GM19468 (cell line): ENCODE results near the gene RCOR1.

ENCODE experiments used
- ATAC-seq: cut with Tn5 transposase; IDR thresholded peaks from one replicate; pipeline ENCODE4 v1.9.1; 2021; ENCODE audit warnings: mild to moderate bottlenecking, moderate library complexity, moderate number of reproducible peaks; ENCODE audit not compliant: unreplicated experiment; ENCODE audit errors: extremely low read depth

Gene RCOR1

GRCh38 chr14:102768223-102769048 is 176.0 kb downstream of the RCOR1 start:
- peak; percentile 34 for ATAC-seq

DNA sequence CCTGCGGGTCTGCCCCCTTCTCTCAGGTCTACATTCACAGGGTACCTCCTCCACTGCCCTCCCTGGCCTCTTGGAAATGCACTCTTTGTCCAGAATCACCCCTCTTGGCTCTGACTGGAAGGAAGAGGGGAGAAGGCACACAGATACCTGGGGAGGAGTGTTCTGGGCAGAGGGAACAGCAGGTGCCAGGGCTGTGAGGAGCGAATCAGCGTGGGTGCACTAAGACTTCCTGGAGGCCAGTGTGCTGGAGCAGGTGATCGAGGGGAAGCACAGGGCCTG is 176.5 kb downstream of the RCOR1 start:
- no peak for ATAC-seq

DNA sequence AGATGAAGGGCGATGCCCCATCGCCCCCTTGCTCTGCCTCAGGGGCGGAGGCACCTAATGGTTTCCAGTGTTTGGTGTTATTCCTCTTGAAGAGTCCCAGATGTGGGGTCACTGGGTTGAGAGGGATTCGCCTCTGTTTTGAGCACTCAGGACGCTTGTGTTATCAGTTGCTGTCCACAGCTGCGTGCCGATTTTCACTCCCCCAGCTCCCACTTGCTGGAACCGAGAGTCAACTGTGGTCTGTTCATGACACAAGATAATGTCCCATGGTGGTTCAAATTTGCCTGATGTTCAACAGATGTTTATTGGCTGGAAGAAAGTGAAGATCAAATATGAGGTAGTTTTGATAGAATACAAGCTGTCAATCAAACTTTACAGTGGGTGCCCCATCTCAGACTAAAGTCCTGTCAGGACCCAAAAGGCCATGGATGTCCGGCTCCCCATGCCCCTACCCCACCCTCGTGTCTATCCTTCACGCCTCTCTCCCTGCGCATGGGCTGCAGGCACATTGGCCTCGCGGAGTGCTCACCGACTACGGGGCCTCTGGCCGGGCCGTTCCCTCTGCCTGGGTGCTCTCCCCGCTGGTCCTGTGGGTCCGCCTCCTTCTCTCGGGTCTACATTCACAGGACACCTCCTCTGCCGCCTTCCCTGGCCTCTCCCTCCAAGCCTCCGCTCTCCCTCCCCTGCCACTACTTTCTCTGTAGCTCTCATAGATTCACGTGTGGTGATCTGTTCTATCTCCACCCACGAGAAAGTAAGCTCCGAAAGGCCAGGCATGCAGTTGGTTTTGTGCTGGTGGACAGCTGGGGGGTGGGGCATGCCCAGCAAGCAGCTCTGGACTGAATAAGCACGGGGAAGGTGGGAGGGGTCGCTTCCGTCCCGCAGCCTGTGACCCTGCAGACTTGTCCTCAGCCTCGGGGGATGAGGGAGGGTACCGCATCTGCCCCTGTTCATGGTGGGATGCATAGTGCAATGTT is 178.0 kb downstream of the RCOR1 start:
- ATAC-seq: no peak

GRCh38 chr14:102771144-102771543 is 178.7 kb downstream of the RCOR1 start:
- no peak for ATAC-seq

- ATAC-seq: no peak
Measured at GRCh38 chr14:102772781-102773570, 180.5 kb downstream of the RCOR1 start.

GRCh38 chr14:102774391-102775153 is 182.1 kb downstream of the RCOR1 start:
- ATAC-seq: peak; percentile 15

DNA sequence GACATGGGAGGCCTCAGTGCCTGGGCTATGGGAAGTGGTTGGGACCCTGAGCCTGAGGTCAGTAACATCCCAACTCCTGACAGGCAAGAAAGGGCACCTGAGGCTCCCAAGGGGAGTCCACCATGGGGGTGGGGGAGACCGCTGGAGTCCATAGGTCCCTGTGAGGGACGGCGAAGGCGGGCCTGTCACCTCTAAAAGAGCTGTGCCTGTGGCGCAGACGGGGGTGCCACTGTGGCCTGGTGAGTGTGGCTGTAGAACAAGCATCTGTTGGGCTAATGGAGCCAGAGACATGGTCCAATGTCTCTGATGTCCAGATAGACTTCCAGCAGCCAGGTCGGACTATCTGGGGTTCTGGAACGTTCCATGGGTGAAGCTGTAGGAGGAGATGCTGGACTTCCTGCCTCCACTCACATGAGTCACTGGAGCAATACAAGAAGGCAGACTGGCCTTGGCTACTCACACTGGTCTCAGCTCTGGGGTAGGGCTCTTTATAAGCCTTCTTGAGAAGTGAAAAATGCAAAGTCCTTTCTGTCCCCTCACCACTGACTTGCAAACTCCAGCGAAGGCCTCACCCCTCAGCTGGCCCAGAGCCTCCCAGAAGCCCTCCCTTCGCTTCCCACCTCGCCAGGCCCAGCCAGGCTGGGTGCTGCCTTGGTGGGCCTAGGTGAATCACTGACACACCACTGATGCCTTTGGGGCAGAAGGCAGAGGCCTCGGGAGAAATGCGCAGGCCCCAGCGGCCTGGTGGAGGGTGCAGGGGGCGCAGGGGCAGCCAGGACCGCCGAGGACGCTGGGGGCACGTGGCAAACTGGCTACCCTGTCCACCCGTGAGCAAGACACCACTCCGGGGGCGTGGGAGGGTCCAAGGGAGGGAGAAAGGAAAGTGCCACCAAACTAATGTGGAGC is 183.7 kb downstream of the RCOR1 start:
- no peak for ATAC-seq

DNA sequence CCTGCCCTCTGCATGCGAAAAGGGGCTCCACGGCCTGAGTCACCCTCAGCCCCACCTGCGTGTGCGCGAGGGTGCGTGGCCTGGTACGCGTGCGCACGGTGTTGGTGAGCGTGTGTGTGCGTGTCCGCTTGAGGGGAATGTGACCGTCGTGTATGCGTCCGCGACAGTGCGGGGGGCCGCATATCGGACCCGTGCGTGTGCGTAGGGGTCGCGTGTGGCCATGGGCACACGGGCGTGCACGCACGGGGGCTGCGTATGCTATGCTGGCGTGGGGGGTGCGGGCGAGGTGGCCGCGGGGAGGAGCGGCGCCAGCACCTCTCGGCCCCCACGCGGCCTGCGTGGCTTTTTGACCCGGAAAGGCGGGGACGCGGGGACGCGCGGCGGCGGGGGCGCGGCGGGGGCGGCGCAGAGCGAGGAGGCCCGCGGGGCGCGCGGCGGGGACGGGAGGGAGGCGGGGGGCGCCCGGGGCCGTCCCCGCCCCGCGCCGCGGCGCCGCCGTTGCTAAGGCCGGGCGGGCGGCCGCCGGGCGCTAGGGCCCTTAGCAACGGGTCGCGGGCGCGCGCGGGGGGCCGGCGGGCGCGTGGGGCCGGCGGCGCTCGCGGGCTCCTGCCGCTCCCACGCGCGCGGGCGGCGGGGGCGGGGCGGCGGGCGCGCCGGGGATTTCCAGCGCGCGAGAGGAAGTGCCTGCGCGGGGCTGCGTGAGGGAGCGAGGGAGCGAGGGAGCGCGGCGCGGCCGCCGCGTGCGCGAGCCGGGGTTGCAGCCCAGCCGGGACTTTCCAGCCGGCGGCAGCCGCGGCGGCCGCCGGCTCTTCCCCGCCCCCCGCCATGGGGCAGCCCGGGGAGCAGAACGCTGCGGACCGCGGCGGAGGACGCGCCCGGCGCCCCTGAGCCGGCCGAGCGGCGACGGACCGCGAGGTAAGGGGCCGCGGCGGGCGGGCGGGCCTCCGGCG is 184.6 kb downstream of the RCOR1 start, which contains the start of gene TRAF3:
TSS of gene TRAF3 (plus strand) at position 689 of the 950 bp plus-strand sequence. CDS start 92,753 bp downstream, outside the sequence.
- ATAC-seq: peak; percentile 57

DNA sequence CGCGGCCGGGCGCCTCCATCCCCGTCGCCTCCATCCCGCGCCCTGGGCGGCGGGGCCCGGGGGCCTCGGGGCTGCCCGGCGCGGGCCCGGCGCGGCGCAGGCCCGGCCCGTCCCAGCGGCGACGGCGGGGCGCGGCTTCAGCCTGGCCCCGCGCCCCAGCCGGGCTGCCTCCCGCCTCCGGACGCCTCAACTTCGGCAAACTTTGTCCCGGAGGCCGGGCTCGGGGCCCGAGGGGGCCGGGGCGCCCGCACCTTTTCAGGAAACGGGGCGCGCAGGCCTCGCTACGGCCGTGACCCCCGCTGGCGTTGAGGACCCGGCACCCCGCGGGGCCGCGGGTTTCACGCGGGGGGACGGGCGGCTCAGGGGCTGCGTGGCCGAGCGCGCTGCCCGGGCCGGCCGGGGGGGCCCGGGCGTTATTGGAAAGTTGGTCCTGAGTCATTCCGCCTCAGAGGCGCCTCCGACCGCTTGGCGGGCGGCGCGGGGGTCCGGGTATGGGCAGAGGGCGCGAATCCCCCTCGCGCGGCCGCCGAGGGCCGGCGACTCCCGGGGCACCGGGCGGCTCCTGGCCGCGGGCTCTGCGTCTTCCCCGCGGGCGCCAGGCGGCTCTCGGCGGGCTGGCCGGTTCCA is 185.4 kb downstream of the RCOR1 start:
- ATAC-seq: no peak

- ATAC-seq: no peak
Measured at GRCh38 chr14:102778338-102779083, 186.1 kb downstream of the RCOR1 start.

- ATAC-seq: no peak
Measured at GRCh38 chr14:102779084-102779462, 186.6 kb downstream of the RCOR1 start.

DNA sequence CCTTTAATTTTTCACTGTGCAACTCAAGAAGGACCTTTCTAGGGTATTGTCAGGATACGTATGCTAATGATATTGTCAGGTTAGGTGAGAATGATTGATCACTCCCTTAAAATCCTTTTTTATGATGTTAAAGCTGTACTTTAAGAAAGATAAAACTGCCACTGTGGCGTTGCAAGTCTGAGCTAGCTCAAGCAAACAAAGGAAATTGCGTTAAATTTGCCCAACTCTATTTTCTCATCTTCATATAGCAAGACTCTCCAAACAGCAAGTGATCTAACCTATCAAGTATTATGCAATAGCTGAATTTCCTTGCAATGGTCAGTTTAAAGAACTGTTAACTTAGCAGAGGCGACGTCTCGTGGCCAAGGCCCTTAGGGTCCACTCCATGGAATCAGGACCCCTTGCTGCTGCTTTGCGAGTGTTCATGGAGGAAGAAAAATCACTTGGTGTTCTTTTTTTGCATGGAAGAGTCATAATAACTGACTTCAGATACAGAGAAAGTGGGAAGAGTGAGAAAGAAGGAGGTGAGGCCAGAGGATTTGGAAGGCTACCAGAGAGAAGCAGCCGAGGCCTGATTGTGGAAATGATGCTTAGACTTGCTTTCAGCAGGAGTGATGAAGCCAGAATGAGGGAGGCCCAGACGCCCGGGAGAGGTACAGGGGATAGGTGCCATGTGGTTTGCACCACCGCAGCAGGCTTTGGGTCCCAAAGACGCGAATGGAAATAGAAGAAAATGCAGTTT is 187.3 kb downstream of the RCOR1 start:
- ATAC-seq: no peak
